HepG2 (cell line): ENCODE data around the gene OAS2. TPM values are rescaled to one million over a fixed set of nuclear protein-coding genes. Genes with fewer than 3 reads are reported as not detected.

Experiments used
- ATAC-seq: fragments of 200-7000 bp; cut with Tn5 transposase; 3 replicates; pipeline ENCODE4 v1.9.1; 2020; ENCODE audit warnings: mild to moderate bottlenecking, moderate library complexity
- BruUV-seq: library from RNA; stranded (reverse); fragments of 400-500 nt; replicated peaks from 2 replicates; lab custom pipeline; 2021; lab: Mats Ljungman, UMichigan
- CTCF ChIA-PET: fragments of 300-600 bp; formaldehyde crosslinking; extraction: SDS; loops from one replicate; lab custom pipeline; 2021; ENCODE audit warnings: low total read pairs, inconsistent platforms, low intra/inter-chr PET ratio; lab: Yijun Ruan, JAX
- POLR2A ChIA-PET: fragments of 350-600 bp; sonication (Branson Sonifier 250); formaldehyde crosslinking; loops from one replicate; lab custom pipeline; 2020; ENCODE audit warnings: antibody characterized with exemption, inconsistent platforms; lab: Yijun Ruan, JAX
- DNase-seq: peaks from one replicate; pipeline ENCODE4 v3.0.0-alpha.2; 2015; ENCODE audit warnings: low spot score
- FAIRE-seq: peaks from 3 replicates; lab custom pipeline; 2011; peaks lifted over from hg19 to GRCh38; lab: Jason Lieb, UNC
- H2AFZ ChIP-seq: one replicate; pipeline ENCODE4 v1.6.1; 2011; ENCODE audit warnings: low read length, inconsistent platforms
- H3K27ac ChIP-seq: fragments of 300-600 bp; 3 replicates; pipeline ENCODE4 v1.8.0; 2011; ENCODE audit warnings: mixed run types, mild to moderate bottlenecking, mixed read lengths, low read length, inconsistent platforms; ENCODE audit not compliant: insufficient read depth; ENCODE audit errors: extremely low read length
- H3K27me3 ChIP-seq, 2 experiments: fragments of 200-600 bp in 1 of 2; 2 replicates in 1 of 2; 3 replicates in 1 of 2; pipeline versions ENCODE4 v1.6.0 to v1.8.0; 2011; ENCODE audit warnings: low read length in 2 of 2, mild to moderate bottlenecking in 2 of 2, moderate library complexity in 2 of 2, inconsistent platforms in 1 of 2; ENCODE audit not compliant: insufficient read depth in 2 of 2, control insufficient read depth in 1 of 2
- H3K36me3 ChIP-seq, 2 experiments: fragments of 200-600 bp in 1 of 2; replicated peaks in 1 of 2; 2 replicates in 1 of 2; 3 replicates in 1 of 2; pipeline versions ENCODE4 v1.5.1 to v1.8.0; 2011; ENCODE audit warnings: low read length in 2 of 2, inconsistent platforms in 1 of 2; ENCODE audit not compliant: insufficient read depth in 2 of 2, control insufficient read depth in 1 of 2
- H3K4me1 ChIP-seq: 2 replicates; pipeline ENCODE4 v1.5.1; 2012; ENCODE audit warnings: low read length, inconsistent platforms; ENCODE audit not compliant: insufficient read depth
- H3K4me2 ChIP-seq: 2 replicates; pipeline ENCODE4 v1.6.0; 2011; ENCODE audit warnings: low read depth, low read length, inconsistent platforms
- H3K4me3 ChIP-seq, 3 experiments: fragments of 200-600 bp in 1 of 3; sonication (generic), shearing (Covaris generic) in 1 of 3; replicated peaks in 1 of 3; 2 replicates each; pipeline ENCODE4 v1.5.1; 2011 to 2016; ENCODE audit warnings: low read length in 3 of 3, inconsistent platforms in 2 of 3, low read depth in 2 of 3, mild to moderate bottlenecking in 2 of 3, control low read depth in 1 of 3, mixed read lengths in 1 of 3; ENCODE audit not compliant: insufficient read depth in 1 of 3
- H3K79me2 ChIP-seq: one replicate; pipeline ENCODE4 v1.6.1; 2011; ENCODE audit warnings: low read length, inconsistent platforms; ENCODE audit not compliant: insufficient read depth
- H3K9ac ChIP-seq: 2 replicates; pipeline ENCODE4 v1.6.0; 2011; ENCODE audit warnings: mild to moderate bottlenecking, low read depth, low read length, inconsistent platforms; ENCODE audit not compliant: insufficient read depth
- H3K9me3 ChIP-seq: 2 replicates; pipeline ENCODE4 v1.5.1; 2012; ENCODE audit warnings: mild to moderate bottlenecking, low read length
- H4K20me1 ChIP-seq: 2 replicates; pipeline ENCODE4 v1.6.0; 2011; ENCODE audit warnings: inconsistent platforms, mild to moderate bottlenecking, low read length, moderate library complexity; ENCODE audit not compliant: insufficient read depth
- ARNT2 ChIP-seq: sonication (generic); formaldehyde crosslinking; IDR thresholded peaks from 2 replicates; pipeline ENCODE4 v1.8.0; 2022; ENCODE audit warnings: mild to moderate bottlenecking, low read depth, missing genetic modification reagents, moderate library complexity
- ASH2L ChIP-seq: fragments of 300-600, 200-600 bp; sonication (generic); IDR thresholded peaks from 2 replicates; pipeline ENCODE4 v1.7.0; 2017; ENCODE audit warnings: low read depth, mild to moderate bottlenecking, moderate library complexity, mixed read lengths, low read length; ENCODE audit not compliant: insufficient read length
- RAD51 ChIP-seq: fragments of 450-650 bp; IDR thresholded peaks from 2 replicates; pipeline ENCODE4 v1.6.1; 2016; ENCODE audit warnings: borderline replicate concordance
- ZFP1 ChIP-seq: IDR thresholded peaks from 2 replicates; pipeline ENCODE4 v1.6.1; 2016
- ZKSCAN5 ChIP-seq: sonication (generic); formaldehyde crosslinking; IDR thresholded peaks from 2 replicates; pipeline ENCODE4 v1.5.1; 2020; ENCODE audit warnings: mild to moderate bottlenecking, missing genetic modification reagents
- ZNF235 ChIP-seq: sonication (generic); formaldehyde crosslinking; IDR thresholded peaks from 2 replicates; pipeline ENCODE4 v1.8.1; 2023; ENCODE audit warnings: mild to moderate bottlenecking, missing genetic modification reagents, borderline replicate concordance
- ZNF260 ChIP-seq: sonication (generic); formaldehyde crosslinking; IDR thresholded peaks from 2 replicates; pipeline ENCODE4 v1.4.0; 2020; ENCODE audit warnings: missing genetic modification reagents, low read depth, mild to moderate bottlenecking, borderline replicate concordance
- ZNF296 ChIP-seq: sonication (generic); formaldehyde crosslinking; conservative IDR thresholded peaks from 2 replicates; pipeline ENCODE4 v1.5.0; 2020; ENCODE audit warnings: mild to moderate bottlenecking, missing genetic modification reagents
- WGBS: methylation state at CpG from one replicate; pipeline ENCODE4 v1.1.6; 2017; ENCODE audit warnings: low lambda C conversion rate; 5-methylcytosine and 5-hydroxymethylcytosine counted together
- in situ Hi-C: cut with HindIII; loops from 2 replicates; pipeline ENCODE4 v1.10.0; 2017; ENCODE audit warnings: low pct_unique_long_range_greater_than_20kb; ENCODE audit not compliant: extremely low pct_ligation_motif_present
- intact Hi-C: fragments of 100-400 bp; cut with micrococcal nuclease; formaldehyde crosslinking; loops from one replicate; pipeline ENCODE4 v1.10.0; 2022; ENCODE audit not compliant: unreplicated experiment
- polyA plus RNA-seq, 8 experiments: library from polyadenylated mRNA; depleted of rRNA in 3 of 8; stranded (reverse) in 7 of 8; unstranded in 1 of 8; fragments of >200 nt; fragmentation: Illumina TruSeq in 4 of 8; extraction: Trizol in 4 of 8; gene quantifications; 2 replicates each; pipeline versions ENCODE4 v1.2.1 to v1.2.3, GENCODE V29; 2011 to 2016; ENCODE audit warnings: low read depth in 4 of 8, missing spikeins in 1 of 8, mixed read lengths in 1 of 8; ENCODE audit not compliant: insufficient read depth in 1 of 8
- total RNA-seq, 5 experiments: library from RNA; depleted of rRNA; stranded (reverse); fragments of >200 nt; fragmentation: Illumina TruSeq; extraction: Trizol; gene quantifications; 2 replicates each; pipeline ENCODE4 v1.2.3, GENCODE V29; 2016; ENCODE audit warnings: low read depth in 1 of 5
- TF ChIP-seq, protein P1 (sequence below): sonication (generic); formaldehyde crosslinking; IDR thresholded peaks from 2 replicates; pipeline ENCODE4 v1.4.0; 2020; ENCODE audit warnings: missing genetic modification reagents, borderline replicate concordance
- TF ChIP-seq, protein P2 (sequence below): sonication (generic); formaldehyde crosslinking; conservative IDR thresholded peaks from 2 replicates; pipeline ENCODE4 v1.8.0; 2022; ENCODE audit warnings: mild to moderate bottlenecking, moderate library complexity, missing genetic modification reagents
- TF ChIP-seq, protein P3 (sequence below): sonication (generic); formaldehyde crosslinking; IDR thresholded peaks from 2 replicates; pipeline ENCODE4 v1.8.0; 2022; ENCODE audit warnings: missing genetic modification reagents, low read depth, mild to moderate bottlenecking, borderline replicate concordance
- TF ChIP-seq, protein P4 (sequence below): sonication (generic); formaldehyde crosslinking; IDR thresholded peaks from 2 replicates; pipeline ENCODE4; 2020; ENCODE audit warnings: missing genetic modification reagents, mild to moderate bottlenecking, borderline replicate concordance

OAS2 gene
- total and polyA plus RNA-seq, 2 of the 13 experiments (the other 11 are each of a cell fraction or from before 2014, with no cell fraction given) = 0.05 to 0.24 TPM

DNA sequence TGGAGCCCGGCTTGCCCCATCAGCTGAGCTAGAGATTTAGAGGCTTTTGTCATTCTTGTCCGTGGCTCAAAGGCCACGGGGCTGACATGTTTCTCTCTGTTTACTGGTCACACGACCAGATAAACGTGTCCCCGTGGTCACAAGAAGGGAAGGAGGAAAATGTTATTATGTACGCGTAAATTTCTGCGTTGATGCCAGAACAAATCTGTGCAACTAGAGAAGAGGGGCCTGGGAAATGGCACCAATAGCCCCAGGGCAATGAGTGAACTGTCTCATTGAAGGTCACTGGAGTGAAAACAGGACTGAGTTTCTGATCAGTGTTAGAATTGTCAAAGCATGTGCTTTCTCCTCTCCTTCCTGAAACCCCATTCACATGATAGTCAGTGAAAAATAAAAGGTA is 25.3 kb downstream of the OAS2 start:
- H3K27me3 ChIP-seq = peaks cover 3 to 19% of the 10 kb centered on the region in 2 experiments; a peak in 2 of 5 replicates
- FAIRE-seq (no peak), ATAC-seq (no peak), DNase-seq (no peak)
- H3K4me2 ChIP-seq = no peak overlapping the region
- no peak overlapping the region for H3K9ac ChIP-seq
- ChIA-PET POLR2A (no interaction called here), CTCF (interaction anchor here (2.0 kb wide), 1 partner anchor 11 kb away, joined by 7 read pairs; no protein-coding TSS in a partner anchor)
- in situ Hi-C loops (no loop called here), intact Hi-C loops (no loop called here)
- 33% methylated on average over 9 of the region's 9 CpGs for WGBS
- TF ChIP-seq, protein P1, sequence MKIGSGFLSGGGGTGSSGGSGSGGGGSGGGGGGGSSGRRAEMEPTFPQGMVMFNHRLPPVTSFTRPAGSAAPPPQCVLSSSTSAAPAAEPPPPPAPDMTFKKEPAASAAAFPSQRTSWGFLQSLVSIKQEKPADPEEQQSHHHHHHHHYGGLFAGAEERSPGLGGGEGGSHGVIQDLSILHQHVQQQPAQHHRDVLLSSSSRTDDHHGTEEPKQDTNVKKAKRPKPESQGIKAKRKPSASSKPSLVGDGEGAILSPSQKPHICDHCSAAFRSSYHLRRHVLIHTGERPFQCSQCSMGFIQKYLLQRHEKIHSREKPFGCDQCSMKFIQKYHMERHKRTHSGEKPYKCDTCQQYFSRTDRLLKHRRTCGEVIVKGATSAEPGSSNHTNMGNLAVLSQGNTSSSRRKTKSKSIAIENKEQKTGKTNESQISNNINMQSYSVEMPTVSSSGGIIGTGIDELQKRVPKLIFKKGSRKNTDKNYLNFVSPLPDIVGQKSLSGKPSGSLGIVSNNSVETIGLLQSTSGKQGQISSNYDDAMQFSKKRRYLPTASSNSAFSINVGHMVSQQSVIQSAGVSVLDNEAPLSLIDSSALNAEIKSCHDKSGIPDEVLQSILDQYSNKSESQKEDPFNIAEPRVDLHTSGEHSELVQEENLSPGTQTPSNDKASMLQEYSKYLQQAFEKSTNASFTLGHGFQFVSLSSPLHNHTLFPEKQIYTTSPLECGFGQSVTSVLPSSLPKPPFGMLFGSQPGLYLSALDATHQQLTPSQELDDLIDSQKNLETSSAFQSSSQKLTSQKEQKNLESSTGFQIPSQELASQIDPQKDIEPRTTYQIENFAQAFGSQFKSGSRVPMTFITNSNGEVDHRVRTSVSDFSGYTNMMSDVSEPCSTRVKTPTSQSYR (CRISPR knock-in tag) = no peak
- TF ChIP-seq, protein P2, sequence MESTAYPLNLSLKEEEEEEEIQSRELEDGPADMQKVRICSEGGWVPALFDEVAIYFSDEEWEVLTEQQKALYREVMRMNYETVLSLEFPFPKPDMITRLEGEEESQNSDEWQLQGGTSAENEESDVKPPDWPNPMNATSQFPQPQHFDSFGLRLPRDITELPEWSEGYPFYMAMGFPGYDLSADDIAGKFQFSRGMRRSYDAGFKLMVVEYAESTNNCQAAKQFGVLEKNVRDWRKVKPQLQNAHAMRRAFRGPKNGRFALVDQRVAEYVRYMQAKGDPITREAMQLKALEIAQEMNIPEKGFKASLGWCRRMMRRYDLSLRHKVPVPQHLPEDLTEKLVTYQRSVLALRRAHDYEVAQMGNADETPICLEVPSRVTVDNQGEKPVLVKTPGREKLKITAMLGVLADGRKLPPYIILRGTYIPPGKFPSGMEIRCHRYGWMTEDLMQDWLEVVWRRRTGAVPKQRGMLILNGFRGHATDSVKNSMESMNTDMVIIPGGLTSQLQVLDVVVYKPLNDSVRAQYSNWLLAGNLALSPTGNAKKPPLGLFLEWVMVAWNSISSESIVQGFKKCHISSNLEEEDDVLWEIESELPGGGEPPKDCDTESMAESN (CRISPR knock-in tag) = no peak
- TF ChIP-seq, protein P3, sequence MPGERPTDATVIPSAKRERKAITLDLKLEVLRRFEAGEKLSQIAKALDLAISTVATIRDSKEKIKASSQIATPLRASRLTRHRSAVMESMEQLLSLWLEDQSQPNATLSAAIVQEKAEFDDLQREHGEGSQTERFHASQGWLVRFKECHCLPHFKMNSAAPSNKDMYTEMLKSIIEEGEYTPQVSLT (CRISPR knock-in tag) = no peak
- TF ChIP-seq ZNF260 = no peak
- TF ChIP-seq ZNF296 (CRISPR knock-in tag) = no peak
- TF ChIP-seq ZFP1 (CRISPR knock-in tag) = no peak
- TF ChIP-seq ZNF235 (CRISPR knock-in tag) = no peak
- no peak for TF ChIP-seq ZKSCAN5 (CRISPR knock-in tag)
- TF ChIP-seq, protein P4, sequence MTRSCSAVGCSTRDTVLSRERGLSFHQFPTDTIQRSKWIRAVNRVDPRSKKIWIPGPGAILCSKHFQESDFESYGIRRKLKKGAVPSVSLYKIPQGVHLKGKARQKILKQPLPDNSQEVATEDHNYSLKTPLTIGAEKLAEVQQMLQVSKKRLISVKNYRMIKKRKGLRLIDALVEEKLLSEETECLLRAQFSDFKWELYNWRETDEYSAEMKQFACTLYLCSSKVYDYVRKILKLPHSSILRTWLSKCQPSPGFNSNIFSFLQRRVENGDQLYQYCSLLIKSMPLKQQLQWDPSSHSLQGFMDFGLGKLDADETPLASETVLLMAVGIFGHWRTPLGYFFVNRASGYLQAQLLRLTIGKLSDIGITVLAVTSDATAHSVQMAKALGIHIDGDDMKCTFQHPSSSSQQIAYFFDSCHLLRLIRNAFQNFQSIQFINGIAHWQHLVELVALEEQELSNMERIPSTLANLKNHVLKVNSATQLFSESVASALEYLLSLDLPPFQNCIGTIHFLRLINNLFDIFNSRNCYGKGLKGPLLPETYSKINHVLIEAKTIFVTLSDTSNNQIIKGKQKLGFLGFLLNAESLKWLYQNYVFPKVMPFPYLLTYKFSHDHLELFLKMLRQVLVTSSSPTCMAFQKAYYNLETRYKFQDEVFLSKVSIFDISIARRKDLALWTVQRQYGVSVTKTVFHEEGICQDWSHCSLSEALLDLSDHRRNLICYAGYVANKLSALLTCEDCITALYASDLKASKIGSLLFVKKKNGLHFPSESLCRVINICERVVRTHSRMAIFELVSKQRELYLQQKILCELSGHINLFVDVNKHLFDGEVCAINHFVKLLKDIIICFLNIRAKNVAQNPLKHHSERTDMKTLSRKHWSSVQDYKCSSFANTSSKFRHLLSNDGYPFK (CRISPR knock-in tag) = no peak
- no peak for TF ChIP-seq RAD51
- TF ChIP-seq ASH2L = no peak
- no peak for TF ChIP-seq ARNT2 (CRISPR knock-in tag)
- no peaks in the 10 kb centered on the region for H4K20me1 ChIP-seq
- H3K4me3 ChIP-seq = no peak overlapping the region
- H3K4me1 ChIP-seq = peaks cover 12% of the 10 kb centered on the region
- BruUV-seq = no TSS peak
- no peak overlapping the region for H2AFZ ChIP-seq
- H3K36me3 ChIP-seq = no peaks in the 10 kb centered on the region
- H3K9me3 ChIP-seq = no peaks in the 10 kb centered on the region
- no peak overlapping the region for H3K27ac ChIP-seq
- no peaks in the 10 kb centered on the region for H3K79me2 ChIP-seq
